ENCODE data around the gene RAB4A. TPM values are rescaled to one million over a fixed set of nuclear protein-coding genes. Genes with fewer than 3 reads are reported as not detected.

RAB4A gene
- total and polyA plus RNA-seq, 2 of the 13 experiments (the other 11 are each of a cell fraction or from before 2014, with no cell fraction given) = 56.0 to 80.1 TPM

- TF ChIP-seq MBD4 (IDR thresholded peaks at IDR 0.05; ENCODE audit: borderline replicate concordance, low read length) = no peak
- TF ChIP-seq MAFG (CRISPR knock-in tag; IDR thresholded peaks at IDR 0.05) = no peak
- TF ChIP-seq ZNF737 (CRISPR knock-in tag; IDR thresholded peaks at IDR 0.05; ENCODE audit: borderline replicate concordance) = no peak
- TF ChIP-seq ZKSCAN8 (CRISPR knock-in tag; IDR thresholded peaks at IDR 0.05; ENCODE audit: borderline replicate concordance) = no peak
Measured at GRCh38 chr1:229280921-229281320, 10.0 kb downstream of the RAB4A start (continued).

DNA sequence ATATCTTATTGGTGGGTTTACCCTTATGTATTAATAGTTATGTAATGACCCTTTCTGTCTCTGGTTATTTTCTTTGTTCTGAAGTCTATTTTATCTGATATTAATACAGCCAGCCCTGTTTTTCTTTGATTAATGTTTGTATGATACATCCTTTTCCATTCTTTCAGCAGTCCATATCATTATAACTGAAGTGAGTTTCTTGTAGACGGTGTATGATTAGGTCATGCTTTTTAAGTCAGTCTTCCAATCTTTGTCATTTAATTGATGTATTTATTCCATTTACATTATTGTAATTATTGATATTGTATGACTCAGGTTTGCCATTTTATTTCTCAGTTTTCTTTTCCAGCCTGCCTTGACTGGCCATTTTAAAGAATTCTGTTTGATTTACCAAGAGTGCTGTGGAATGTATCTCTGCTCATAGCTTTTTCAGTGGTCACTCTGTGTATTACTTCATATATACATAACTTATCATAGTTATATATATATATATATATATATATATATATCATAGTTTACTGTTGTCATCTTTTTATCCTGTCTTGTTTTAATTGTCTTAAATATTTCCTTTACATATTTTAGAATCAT is 10.5 kb downstream of the RAB4A start:
- no peaks in the 10 kb centered on the region for H3K9me3 ChIP-seq (ENCODE audit: low read length)
- no peak overlapping the region for H3K4me3 ChIP-seq (replicated peaks in 1 of 3; ENCODE audit: insufficient read depth in 1 of 3, low read depth in 2 of 3, low read length in 3 of 3)
- ChIA-PET POLR2A (no interaction called here), CTCF (ENCODE audit: low intra/inter-chr PET ratio, low total read pairs) (no interaction called here)
- peaks cover 95% of the 10 kb centered on the region for H3K4me1 ChIP-seq (ENCODE audit: insufficient read depth, low read length)
- no TSS peak for BruUV-seq (replicated peaks)
- peaks cover 0 to 12% of the 10 kb centered on the region in 2 experiments; a peak in 3 of 5 replicates for H3K36me3 ChIP-seq (replicated peaks in 1 of 2; ENCODE audit: control insufficient read depth in 1 of 2, insufficient read depth in 2 of 2, low read length in 2 of 2)
- ATAC-seq (no peak), FAIRE-seq (no peak), DNase-seq (ENCODE audit: low spot score) (no peak)
- no peak overlapping the region for H3K27ac ChIP-seq (ENCODE audit: extremely low read length, insufficient read depth, low read length)
- in situ Hi-C loops (cut with HindIII; ENCODE audit: extremely low pct_ligation_motif_present, low pct_unique_long_range_greater_than_20kb) = no loop called here
- 100% methylated on average over 1 of the region's 1 CpG for WGBS (ENCODE audit: low lambda C conversion rate)
- no peak for TF ChIP-seq ZNF251 (CRISPR knock-in tag; IDR thresholded peaks at IDR 0.05)
- TF ChIP-seq, protein P1, sequence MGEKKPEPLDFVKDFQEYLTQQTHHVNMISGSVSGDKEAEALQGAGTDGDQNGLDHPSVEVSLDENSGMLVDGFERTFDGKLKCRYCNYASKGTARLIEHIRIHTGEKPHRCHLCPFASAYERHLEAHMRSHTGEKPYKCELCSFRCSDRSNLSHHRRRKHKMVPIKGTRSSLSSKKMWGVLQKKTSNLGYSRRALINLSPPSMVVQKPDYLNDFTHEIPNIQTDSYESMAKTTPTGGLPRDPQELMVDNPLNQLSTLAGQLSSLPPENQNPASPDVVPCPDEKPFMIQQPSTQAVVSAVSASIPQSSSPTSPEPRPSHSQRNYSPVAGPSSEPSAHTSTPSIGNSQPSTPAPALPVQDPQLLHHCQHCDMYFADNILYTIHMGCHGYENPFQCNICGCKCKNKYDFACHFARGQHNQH (CRISPR knock-in tag; IDR thresholded peaks at IDR 0.05) = no peak
- TF ChIP-seq ZBTB42 (CRISPR knock-in tag; IDR thresholded peaks at IDR 0.05) = no peak
- H3K27me3 ChIP-seq (ENCODE audit: control insufficient read depth in 1 of 2, insufficient read depth in 2 of 2, low read length in 2 of 2) = no peaks in the 10 kb centered on the region
- H4K20me1 ChIP-seq (ENCODE audit: insufficient read depth, low read length) = peaks cover 65% of the 10 kb centered on the region
- H3K9ac ChIP-seq (ENCODE audit: insufficient read depth, low read depth, low read length) = no peak overlapping the region
- peaks cover 98% of the 10 kb centered on the region for H3K79me2 ChIP-seq (ENCODE audit: insufficient read depth, low read length)
- H2AFZ ChIP-seq (ENCODE audit: low read length) = no peak overlapping the region
- intact Hi-C loops (cut with micrococcal nuclease; ENCODE audit: unreplicated experiment) = no loop called here
- H3K4me2 ChIP-seq (ENCODE audit: low read depth, low read length) = no peak overlapping the region

Measured in HepG2 (cell line).